Spleen (tissue), 11 donors: ENCODE measurements around the gene MACROD2. TPM values are rescaled to one million over a fixed set of nuclear protein-coding genes. Genes with fewer than 3 reads are reported as not detected.

Source experiments
- DNase-seq: peaks from one replicate; pipeline ENCODE4 v3.0.0-alpha.2; 2020
- H3K27ac ChIP-seq, 8 donors: fragments of 200-600 bp; sonication (generic) in 7 of 8; 1 replicate in 4 of 8; 2 replicates in 4 of 8; pipeline versions ENCODE4 v1.5.0 to v1.8.0; 2016 to 2021; ENCODE audit warnings: inconsistent platforms in 4 of 8, mild to moderate bottlenecking in 4 of 8, moderate library complexity in 1 of 8
- H3K27me3 ChIP-seq, 7 donors: fragments of 200-600 bp; sonication (generic) in 6 of 7; replicated peaks in 1 of 7; 1 replicate in 4 of 7; 2 replicates in 3 of 7; pipeline versions ENCODE4 v1.5.0 to v1.8.0; 2016 to 2021; ENCODE audit warnings: inconsistent platforms in 3 of 7, mild to moderate bottlenecking in 1 of 7
- H3K36me3 ChIP-seq, 6 donors: fragments of 200-600 bp; sonication (generic) in 5 of 6; 1 replicate in 4 of 6; 2 replicates in 2 of 6; pipeline versions ENCODE4 v1.5.0 to v1.8.0; 2016 to 2021; ENCODE audit warnings: inconsistent platforms in 2 of 6
- H3K4me1 ChIP-seq, 6 donors: fragments of 200-600 bp; sonication (generic) in 5 of 6; 1 replicate in 3 of 6; 2 replicates in 3 of 6; pipeline versions ENCODE4 v1.5.0 to v1.8.0; 2016 to 2021; ENCODE audit warnings: inconsistent platforms in 3 of 6
- H3K4me3 ChIP-seq, 8 donors: fragments of 200-600 bp; sonication (generic) in 7 of 8; 1 replicate in 4 of 8; 2 replicates in 4 of 8; pipeline versions ENCODE4 v1.5.0 to v1.8.0; 2016 to 2021; ENCODE audit warnings: inconsistent platforms in 4 of 8, mild to moderate bottlenecking in 4 of 8, moderate library complexity in 2 of 8
- H3K9me3 ChIP-seq, 8 donors: fragments of 200-600 bp; sonication (generic) in 7 of 8; 1 replicate in 4 of 8; 2 replicates in 4 of 8; pipeline versions ENCODE4 v1.5.0 to v1.8.0; 2016 to 2021; ENCODE audit warnings: inconsistent platforms in 4 of 8
- CTCF ChIP-seq, 11 experiments: fragments of 200-600 bp in 7 of 11; fragments of 450-650 bp in 4 of 11; sonication (generic) in 4 of 11; IDR thresholded peaks in 8 of 11; conservative IDR thresholded peaks in 3 of 11; 1 replicate in 7 of 11; 2 replicates in 4 of 11; pipeline versions ENCODE4 v1.4.0 to v1.8.0; 2016 to 2021; ENCODE audit warnings: antibody characterized with exemption in 11 of 11, inconsistent platforms in 4 of 11, mild to moderate bottlenecking in 1 of 11
- POLR2A ChIP-seq, 3 donors: fragments of 450-650 bp; IDR thresholded peaks; one replicate each; pipeline ENCODE4 v1.5.1; 2017; ENCODE audit warnings: antibody characterized with exemption in 3 of 3, mild to moderate bottlenecking in 1 of 3
- POLR2AphosphoS5 ChIP-seq, 3 donors: sonication (generic); formaldehyde crosslinking; IDR thresholded peaks; one replicate each; pipeline ENCODE4 v1.5.1; 2017; ENCODE audit warnings: antibody characterized with exemption in 3 of 3
- WGBS, 5 donors: extraction: QIAGEN DNeasy Blood & Tissue Kit in 3 of 5; methylation state at CpG; one replicate each; pipeline versions ENCODE4 v1.1.5 to v1.1.7; 2013 to 2018; 5-methylcytosine and 5-hydroxymethylcytosine counted together
- intact Hi-C: fragments of 100-400 bp; cut with DNase I; formaldehyde crosslinking; loops from one replicate; pipeline ENCODE4 v1.15.0; 2023; ENCODE audit warnings: low total_unique reads
- polyA plus RNA-seq, 3 donors: library from polyadenylated mRNA; stranded (reverse); fragments of 200-250 nt; gene quantifications; one replicate each; pipeline ENCODE4 v1.2.1, GENCODE V29; 2013
- total RNA-seq, 7 donors: library from RNA; depleted of rRNA in 3 of 7; stranded (reverse); fragments of >200 nt in 3 of 7; fragmentation: NEBNext Ultra II Directional in 4 of 7; extraction: Animal tissue kit (Norgen Biotek cat#: 25700) in 4 of 7; gene quantifications; one replicate each; pipeline versions ENCODE4 v1.1.0 to v1.2.1, GENCODE V29; 2016 to 2021
- donor health status: healthy with polysubstance abuse.
- donor health status: DM: no; HTN: no; CAD: no; lungs with moderate emphysema.
- donor health status: DM: no; HTN: no; CAD: no.
- donor health status: Bipolar disorder and iron deficiency.
- donor health status: healthy.
- donor health status: DM: no; HTN: no; CAD: no.
- donor health status: DM: yes; HTN: yes; CAD: no.

Gene MACROD2
- total and polyA plus RNA-seq, 10 donors, result 1.5 to 4.7 (median 3.4) TPM

GRCh38 chr20:15889061-15889460 lies 1893.7 kb downstream of the MACROD2 start:
- intact Hi-C loops, result no loop called here
- Histone ChIP-seq H3K4me3 (no peak overlapping the region), H3K36me3 (no peaks in the 10 kb centered on the region), H3K4me1 (no peaks in the 10 kb centered on the region), H3K9me3 (peaks cover 0 to 22% (median 14%) of the 10 kb centered on the region in 8 donors), H3K27ac (no peak overlapping the region), H3K27me3 (no peaks in the 10 kb centered on the region)
- TF ChIP-seq POLR2A (IDR thresholded peaks at IDR 0.05) (no peak), POLR2AphosphoS5 (IDR thresholded peaks at IDR 0.05) (no peak), CTCF (IDR thresholded peaks at IDR 0.05 in 8 of 11, conservative IDR thresholded peaks at IDR 0.05 in 3 of 11) (no peak)
- DNase-seq, result no peak
- WGBS, 5 donors, result 76 to 85% (median 80%) methylated on average over 3 of the region's 3 CpGs

DNA sequence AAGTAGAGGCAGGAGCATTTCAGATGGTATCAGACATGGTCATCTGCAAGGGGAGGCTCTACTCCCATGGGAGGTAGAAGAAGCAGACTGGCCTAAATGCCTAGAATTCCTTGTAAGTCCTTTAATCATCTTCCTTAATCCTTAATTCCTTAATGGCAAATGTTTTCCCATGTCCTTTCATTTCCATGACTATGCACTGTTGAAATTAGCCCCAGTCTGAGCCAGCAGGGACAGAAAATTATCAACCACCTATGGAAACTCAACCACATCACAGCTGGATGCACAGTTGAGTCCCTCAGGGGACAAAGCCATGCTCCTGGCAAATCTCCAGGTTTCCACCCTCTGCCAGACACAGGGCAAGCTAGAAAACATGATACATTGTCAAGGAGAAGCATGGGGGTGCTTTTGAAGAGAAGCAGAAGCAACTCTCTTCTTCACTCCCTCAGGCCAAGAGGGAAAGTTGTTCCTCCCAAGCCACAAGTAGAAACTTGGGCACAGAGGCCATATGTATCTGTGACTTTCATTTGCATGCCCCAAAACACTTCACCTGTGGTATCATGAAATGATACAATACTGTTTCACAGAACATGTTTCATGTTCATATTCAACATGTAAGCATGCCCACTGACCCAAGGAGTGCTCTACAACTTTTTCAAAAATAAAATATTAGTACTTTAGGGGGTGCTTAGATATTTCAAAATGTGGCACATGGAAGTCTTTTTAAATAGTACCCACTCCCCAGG lies 1894.4 kb downstream of the MACROD2 start:
- Histone ChIP-seq H3K36me3 (no peaks in the 10 kb centered on the region), H3K4me3 (no peak overlapping the region), H3K4me1 (no peaks in the 10 kb centered on the region), H3K27me3 (no peaks in the 10 kb centered on the region), H3K9me3 (peaks cover 0 to 22% (median 14%) of the 10 kb centered on the region in 8 donors), H3K27ac (no peak overlapping the region)
- no peak for DNase-seq
- TF ChIP-seq POLR2AphosphoS5 (IDR thresholded peaks at IDR 0.05) (no peak), CTCF (IDR thresholded peaks at IDR 0.05 in 8 of 11, conservative IDR thresholded peaks at IDR 0.05 in 3 of 11) (no peak), POLR2A (IDR thresholded peaks at IDR 0.05) (no peak)
- intact Hi-C loops, result no loop called here

GRCh38 chr20:15890407-15890982 lies 1895.2 kb downstream of the MACROD2 start:
- no peak for DNase-seq
- TF ChIP-seq CTCF (IDR thresholded peaks at IDR 0.05 in 8 of 11, conservative IDR thresholded peaks at IDR 0.05 in 3 of 11), result no peak
- no peak for TF ChIP-seq POLR2A (IDR thresholded peaks at IDR 0.05)
- TF ChIP-seq POLR2AphosphoS5 (IDR thresholded peaks at IDR 0.05), result no peak
- intact Hi-C loops, result no loop called here
- WGBS, 5 donors, result 59 to 75% (median 69%) methylated on average over 4 of the region's 4 CpGs
- H3K27ac ChIP-seq, result no peak overlapping the region
- no peaks in the 10 kb centered on the region for H3K27me3 ChIP-seq
- peaks cover 0 to 22% (median 14%) of the 10 kb centered on the region in 8 donors for H3K9me3 ChIP-seq
- no peak overlapping the region for H3K4me3 ChIP-seq
- no peaks in the 10 kb centered on the region for H3K36me3 ChIP-seq
- H3K4me1 ChIP-seq, result peaks cover 0 to 3% (median 0%) of the 10 kb centered on the region in 6 donors

DNA sequence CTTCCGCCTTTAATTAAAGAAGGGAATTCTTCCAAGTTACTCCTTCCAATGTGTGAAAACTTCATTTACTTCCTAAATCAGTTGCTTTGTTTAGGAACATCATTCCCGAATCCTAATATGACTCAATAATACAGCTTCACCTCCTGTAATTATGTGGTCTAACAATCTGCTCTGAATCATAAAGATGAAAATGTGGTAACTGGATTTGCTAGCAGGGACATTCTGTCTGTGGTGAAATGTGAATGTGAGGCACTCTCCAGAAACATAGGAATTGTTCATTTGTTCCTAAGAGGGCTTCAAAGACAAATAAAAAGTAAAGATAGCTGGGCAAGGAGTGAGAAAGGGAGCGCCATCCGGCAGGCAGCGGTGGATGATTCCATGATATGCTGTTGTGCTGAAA lies 1899.8 kb downstream of the MACROD2 start:
- H3K4me1 ChIP-seq, result peaks cover 0 to 13% (median 0%) of the 10 kb centered on the region in 6 donors
- no peak overlapping the region for H3K4me3 ChIP-seq
- no peaks in the 10 kb centered on the region for H3K36me3 ChIP-seq
- DNase-seq, result no peak
- no peaks in the 10 kb centered on the region for H3K9me3 ChIP-seq
- WGBS, 5 donors, result 92 to 96% (median 94%) methylated on average over 5 of the region's 5 CpGs
- TF ChIP-seq CTCF (IDR thresholded peaks at IDR 0.05 in 8 of 11, conservative IDR thresholded peaks at IDR 0.05 in 3 of 11) (no peak), POLR2A (IDR thresholded peaks at IDR 0.05) (no peak), POLR2AphosphoS5 (IDR thresholded peaks at IDR 0.05) (no peak)
- no peak overlapping the region for H3K27ac ChIP-seq
- intact Hi-C loops, result no loop called here
- no peaks in the 10 kb centered on the region for H3K27me3 ChIP-seq
